ENCODE data around the gene SOSTDC1.
A peak's percentile ranks its signal among the peaks of the same experiment; 100 is the strongest.

Gene SOSTDC1

GRCh38 chr7:16421333-16422102 is 44.0 kb downstream of the SOSTDC1 start, which contains the start of gene CRPPA:
Gene CRPPA (minus strand): TSS chr7:16421538. CDS start chr7:16421322, 216 bp downstream.
- DNase-seq (ENCODE audit: low read depth in 2 of 2), result peak; percentile 48 to 54
- peak within 1 kb of the TSS; percentile 48 to 49 for H3K4me3 ChIP-seq (replicated peaks in 1 of 2; ENCODE audit: low read depth in 2 of 2, low read length in 2 of 2)
- no peak for TF ChIP-seq CTCF (IDR thresholded peaks at IDR 0.05; ENCODE audit: low read depth, low read length)

DNA sequence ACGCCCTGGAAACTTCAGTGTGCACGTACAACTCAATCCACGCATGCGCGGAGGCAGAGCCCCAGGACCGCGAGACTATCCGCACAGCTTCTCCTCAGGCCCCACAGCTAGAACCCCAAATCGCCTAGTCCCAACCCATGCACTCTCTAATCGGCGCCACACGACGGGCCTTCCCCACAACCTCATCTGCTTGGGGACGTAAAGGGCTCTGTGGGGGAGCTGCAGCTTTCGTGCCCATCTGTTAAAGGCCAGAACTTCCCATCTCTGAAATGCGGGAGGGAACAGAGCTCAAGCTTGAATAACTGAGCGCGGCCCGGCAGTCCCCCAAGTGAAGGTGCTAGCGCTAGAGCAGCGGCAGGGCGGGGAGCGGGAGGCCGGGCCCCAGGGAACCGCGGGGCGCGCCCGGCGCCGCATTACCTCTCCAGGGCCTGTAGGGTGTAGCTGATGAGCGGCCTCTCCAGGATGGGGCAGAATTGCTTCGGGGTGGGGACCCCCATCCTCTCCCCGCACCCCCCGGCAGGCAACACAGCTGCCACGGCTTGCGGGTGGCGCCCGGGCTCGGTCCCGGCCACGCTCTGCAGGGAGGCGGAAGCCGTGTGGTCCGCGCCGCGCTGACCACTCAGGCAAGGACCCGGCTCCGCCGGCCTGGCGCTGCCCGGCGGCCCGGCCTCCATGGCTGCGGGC is 44.7 kb downstream of the SOSTDC1 start:
- peak; percentile 5 for TF ChIP-seq CTCF (IDR thresholded peaks at IDR 0.05; ENCODE audit: low read depth, low read length)

GRCh38 chr7:16420329-16420648 is 45.2 kb downstream of the SOSTDC1 start:
- no peak for DNase-seq (ENCODE audit: low read depth in 2 of 2)
- H3K4me3 ChIP-seq (replicated peaks in 1 of 2; ENCODE audit: low read depth in 2 of 2, low read length in 2 of 2), result peak overlapping the region; percentile 48 to 49
- no peak for TF ChIP-seq CTCF (IDR thresholded peaks at IDR 0.05; ENCODE audit: low read depth, low read length)

More for the DNA sequence above, 44.7 kb downstream of the SOSTDC1 start:
- peak; percentile 90 to 92 for DNase-seq (ENCODE audit: low read depth in 2 of 2)
- H3K4me3 ChIP-seq (replicated peaks in 1 of 2; ENCODE audit: low read depth in 2 of 2, low read length in 2 of 2), result peak overlapping the region; percentile 48 to 49

DNA sequence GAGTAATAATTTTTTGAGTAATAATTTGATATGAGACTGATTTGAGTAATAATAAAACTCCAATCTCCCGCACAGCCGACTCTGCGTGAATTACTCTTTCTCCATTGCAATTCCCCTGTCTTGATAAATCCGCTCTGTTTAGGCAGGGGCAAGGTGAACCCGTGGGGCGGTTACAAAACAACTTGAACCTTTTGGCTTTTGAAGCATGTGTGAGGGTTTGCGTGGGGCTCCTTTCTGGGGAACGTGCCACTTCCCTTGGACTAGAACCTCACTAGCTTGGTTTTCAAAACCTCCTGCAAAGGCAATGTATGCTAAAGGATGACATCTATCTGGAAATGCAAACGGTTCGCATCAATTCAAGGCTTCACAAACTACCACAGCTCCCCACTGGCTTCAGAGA is 45.7 kb downstream of the SOSTDC1 start:
- H3K4me3 ChIP-seq (replicated peaks in 1 of 2; ENCODE audit: low read depth in 2 of 2, low read length in 2 of 2), result peak overlapping the region in 1 of 2 donors; percentile 48
- no peak for DNase-seq (ENCODE audit: low read depth in 2 of 2)
- no peak for TF ChIP-seq CTCF (IDR thresholded peaks at IDR 0.05; ENCODE audit: low read depth, low read length)

DNA sequence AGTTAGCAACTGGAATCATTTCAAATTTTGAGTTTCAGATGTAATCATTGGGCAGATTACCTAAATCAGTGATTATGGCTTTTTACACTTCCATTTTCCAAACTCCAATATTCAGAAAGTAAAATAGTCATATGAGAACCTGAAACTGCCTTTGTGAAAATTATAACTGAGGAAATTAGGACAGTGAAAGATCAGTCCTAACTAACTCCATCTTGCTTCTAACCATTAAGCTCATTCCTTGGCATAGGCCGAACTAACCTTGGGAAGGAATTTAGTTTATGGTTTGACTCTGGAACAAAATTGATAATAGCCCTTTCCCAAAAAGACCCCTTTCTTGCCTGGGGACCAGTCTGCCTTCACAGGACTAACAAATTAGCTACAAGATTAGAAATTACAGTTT is 46.4 kb downstream of the SOSTDC1 start:
- H3K4me3 ChIP-seq (replicated peaks in 1 of 2; ENCODE audit: low read depth in 2 of 2, low read length in 2 of 2), result no peak overlapping the region
- TF ChIP-seq CTCF (IDR thresholded peaks at IDR 0.05; ENCODE audit: low read depth, low read length), result no peak
- no peak for DNase-seq (ENCODE audit: low read depth in 2 of 2)

GRCh38 chr7:16417906-16418305 is 47.6 kb downstream of the SOSTDC1 start:
- no peak for TF ChIP-seq CTCF (IDR thresholded peaks at IDR 0.05; ENCODE audit: low read depth, low read length)

More at GRCh38 chr7:16417906-16418305, 47.6 kb downstream of the SOSTDC1 start:
- no peak for DNase-seq (ENCODE audit: low read depth in 2 of 2)
- H3K4me3 ChIP-seq (replicated peaks in 1 of 2; ENCODE audit: low read depth in 2 of 2, low read length in 2 of 2), result no peak overlapping the region
